ENCODE data around the gene CDK17.

Gene CDK17

DNA sequence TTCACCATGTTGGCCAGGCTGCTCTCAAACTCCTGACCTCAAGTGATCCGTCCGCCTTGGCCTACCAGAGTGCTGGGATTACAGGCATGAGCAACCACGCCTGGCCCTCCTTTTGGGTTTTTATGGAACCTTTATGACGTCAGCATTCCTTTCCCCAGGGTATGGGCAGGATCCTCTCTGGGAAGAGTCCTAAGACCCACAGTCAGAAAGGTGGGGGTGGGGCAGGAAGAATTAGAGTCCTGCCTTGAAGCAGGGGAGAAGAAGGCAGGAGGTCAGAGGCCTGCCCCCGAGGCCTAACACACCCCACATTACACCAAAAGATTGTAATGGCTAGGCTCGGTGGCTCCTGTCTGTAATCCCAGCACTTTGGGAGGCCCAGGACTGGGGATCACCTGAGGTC, 30.8 kb upstream of the CDK17 start:
- no peaks in the 10 kb centered on the region for H3K36me3 ChIP-seq (ENCODE audit: control insufficient read depth in 4 of 4, insufficient read depth in 4 of 4, low read length in 3 of 4)
- H3K27ac ChIP-seq (ENCODE audit: insufficient read depth in 1 of 2, low read depth in 1 of 2, low read length in 2 of 2, poor library complexity in 1 of 2, severe bottlenecking in 2 of 2) = no peak overlapping the region
- H3K27me3 ChIP-seq (replicated peaks in 2 of 5; ENCODE audit: control insufficient read depth in 4 of 5, insufficient read depth in 5 of 5, low read length in 4 of 5) = no peaks in the 10 kb centered on the region
- WGBS (ENCODE audit: insufficient coverage) = 92% methylated on average over 4 of the region's 6 CpGs
- ChIA-PET CTCF (interaction anchor here (1.0 to 1.3 kb wide), 3 partner anchors 11 to 86 kb away, joined by 3 to 6 read pairs (median 3); no protein-coding TSS in a partner anchor), POLR2A (no interaction called here)
- H3K9me3 ChIP-seq (ENCODE audit: control extremely low read depth in 1 of 5, control insufficient read depth in 4 of 5, insufficient read depth in 2 of 5, low read depth in 1 of 5, low read length in 4 of 5) = no peaks in the 10 kb centered on the region
- DNase-seq = no peak
- peaks cover 0 to 6% (median 3%) of the 10 kb centered on the region in 4 experiments for H3K4me1 ChIP-seq (ENCODE audit: control extremely low read depth in 1 of 4, control insufficient read depth in 4 of 4, insufficient read depth in 4 of 4, low read length in 3 of 4)
- no peak overlapping the region for H3K4me3 ChIP-seq (ENCODE audit: control insufficient read depth in 1 of 7, extremely low read depth in 1 of 7, insufficient read depth in 4 of 7, low read depth in 2 of 7, low read length in 6 of 7)

DNA sequence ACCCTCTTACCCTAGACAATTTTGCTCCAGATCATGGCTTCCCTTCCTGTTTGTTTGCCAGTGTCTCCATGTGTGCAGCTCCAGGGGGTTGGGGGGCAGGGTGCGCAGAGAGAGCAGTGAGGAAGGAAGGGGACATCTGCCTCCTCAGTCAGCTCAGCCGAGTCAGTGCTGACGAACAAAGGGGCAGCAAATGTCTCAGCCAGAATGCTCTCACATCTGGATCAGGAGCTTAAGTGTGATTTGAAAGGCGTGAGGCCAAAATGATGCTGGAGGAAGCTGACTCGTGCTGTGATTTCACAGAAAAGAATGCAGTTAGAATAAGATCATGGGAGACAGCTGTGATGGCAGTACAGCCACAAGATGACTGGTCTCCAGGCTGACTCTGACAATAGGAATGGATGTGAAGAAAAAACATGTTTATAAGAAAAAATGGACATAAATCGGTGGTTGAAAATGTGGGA, 27.1 kb upstream of the CDK17 start:
- DNase-seq = peak in 2 of 3 donors; percentile 42 to 60
- Histone ChIP-seq H3K27me3 (replicated peaks in 2 of 5; ENCODE audit: control insufficient read depth in 4 of 5, insufficient read depth in 5 of 5, low read length in 4 of 5) (no peaks in the 10 kb centered on the region), H3K9me3 (ENCODE audit: control extremely low read depth in 1 of 5, control insufficient read depth in 4 of 5, insufficient read depth in 2 of 5, low read depth in 1 of 5, low read length in 4 of 5) (no peaks in the 10 kb centered on the region), H3K4me1 (ENCODE audit: control extremely low read depth in 1 of 4, control insufficient read depth in 4 of 4, insufficient read depth in 4 of 4, low read length in 3 of 4) (peaks cover 0 to 2% (median 0%) of the 10 kb centered on the region in 4 experiments), H3K36me3 (ENCODE audit: control insufficient read depth in 4 of 4, insufficient read depth in 4 of 4, low read length in 3 of 4) (no peaks in the 10 kb centered on the region), H3K4me3 (ENCODE audit: control insufficient read depth in 1 of 7, extremely low read depth in 1 of 7, insufficient read depth in 4 of 7, low read depth in 2 of 7, low read length in 6 of 7) (no peak overlapping the region), H3K27ac (ENCODE audit: insufficient read depth in 1 of 2, low read depth in 1 of 2, low read length in 2 of 2, poor library complexity in 1 of 2, severe bottlenecking in 2 of 2) (no peak overlapping the region)
- 80% methylated on average over 6 of the region's 6 CpGs for WGBS (ENCODE audit: insufficient coverage)
- ChIA-PET POLR2A (no interaction called here), CTCF (interaction anchor here (0.6 kb wide), 1 partner anchor 47 kb away, joined by 4 read pairs; no protein-coding TSS in a partner anchor)

DNA sequence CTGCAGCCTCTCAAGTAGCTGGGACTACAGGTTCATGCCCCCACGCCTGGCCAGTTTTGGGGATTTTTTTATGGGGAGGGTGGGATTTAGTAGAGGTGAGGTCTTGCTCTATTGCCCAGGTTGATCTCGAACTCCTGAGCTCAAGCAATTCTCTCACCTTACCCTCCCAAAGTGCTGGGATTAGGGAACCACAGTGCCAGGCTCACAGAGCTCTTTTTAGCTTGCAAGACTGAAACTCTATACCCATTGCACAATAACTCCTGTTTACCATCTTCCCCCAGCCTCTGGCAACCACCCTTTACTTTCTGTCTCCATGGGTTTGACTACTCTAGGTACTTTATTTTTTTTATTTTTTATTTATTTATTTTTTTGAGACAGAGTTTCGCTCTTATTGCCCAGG, 25.7 kb upstream of the CDK17 start:
- ChIA-PET CTCF (interaction anchor here (0.6 to 2.0 kb wide), 3 partner anchors 11 to 36 kb away, joined by 3 to 4 read pairs (median 3); partner anchors contain the start of gene CDK17), POLR2A (interaction anchor here (0.6 to 1.0 kb wide), 2 partner anchors 20 to 58 kb away, joined by 3 read pairs; no protein-coding TSS in a partner anchor)
- no peaks in the 10 kb centered on the region for H3K27me3 ChIP-seq (replicated peaks in 2 of 5; ENCODE audit: control insufficient read depth in 4 of 5, insufficient read depth in 5 of 5, low read length in 4 of 5)
- no peak overlapping the region for H3K4me3 ChIP-seq (ENCODE audit: control insufficient read depth in 1 of 7, extremely low read depth in 1 of 7, insufficient read depth in 4 of 7, low read depth in 2 of 7, low read length in 6 of 7)
- no peak overlapping the region for H3K27ac ChIP-seq (ENCODE audit: insufficient read depth in 1 of 2, low read depth in 1 of 2, low read length in 2 of 2, poor library complexity in 1 of 2, severe bottlenecking in 2 of 2)
- H3K4me1 ChIP-seq (ENCODE audit: control extremely low read depth in 1 of 4, control insufficient read depth in 4 of 4, insufficient read depth in 4 of 4, low read length in 3 of 4) = peaks cover 0 to 7% (median 0%) of the 10 kb centered on the region in 4 experiments
- no peaks in the 10 kb centered on the region for H3K9me3 ChIP-seq (ENCODE audit: control extremely low read depth in 1 of 5, control insufficient read depth in 4 of 5, insufficient read depth in 2 of 5, low read depth in 1 of 5, low read length in 4 of 5)
- 100% methylated on average over 1 of the region's 3 CpGs for WGBS (ENCODE audit: insufficient coverage)
- H3K36me3 ChIP-seq (ENCODE audit: control insufficient read depth in 4 of 4, insufficient read depth in 4 of 4, low read length in 3 of 4) = no peaks in the 10 kb centered on the region
- DNase-seq = no peak

DNA sequence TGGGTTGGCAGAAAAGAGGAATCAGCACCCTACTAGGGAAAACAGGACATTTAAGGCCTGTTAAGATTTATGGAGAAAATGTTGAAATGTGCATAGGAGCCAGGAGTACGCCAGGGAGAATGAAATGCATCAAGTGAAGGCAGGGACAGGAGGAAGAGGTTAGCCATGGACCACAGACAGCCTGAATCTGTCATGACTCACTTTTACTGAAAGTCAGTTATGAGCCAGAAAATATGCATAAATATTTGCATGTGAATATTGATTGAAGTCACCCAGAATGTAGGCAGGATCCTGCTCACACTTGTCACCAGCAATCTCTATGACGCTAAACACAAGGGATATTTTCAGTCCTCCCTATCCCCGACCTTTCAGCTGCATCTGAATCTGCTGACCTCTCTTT, 25.1 kb upstream of the CDK17 start:
- POLR2A ChIA-PET = interaction anchor here (0.6 to 1.0 kb wide), 2 partner anchors 21 to 57 kb away, joined by 3 read pairs; no protein-coding TSS in a partner anchor
- no peaks in the 10 kb centered on the region for H3K9me3 ChIP-seq (ENCODE audit: control extremely low read depth in 1 of 5, control insufficient read depth in 4 of 5, insufficient read depth in 2 of 5, low read depth in 1 of 5, low read length in 4 of 5)
- 44% methylated on average over 2 of the region's 3 CpGs for WGBS (ENCODE audit: insufficient coverage)
- H3K36me3 ChIP-seq (ENCODE audit: control insufficient read depth in 4 of 4, insufficient read depth in 4 of 4, low read length in 3 of 4) = no peaks in the 10 kb centered on the region
- no peak overlapping the region for H3K27ac ChIP-seq (ENCODE audit: insufficient read depth in 1 of 2, low read depth in 1 of 2, low read length in 2 of 2, poor library complexity in 1 of 2, severe bottlenecking in 2 of 2)
- peak in 2 of 3 donors; percentile 49 to 68 for DNase-seq
- H3K27me3 ChIP-seq (replicated peaks in 2 of 5; ENCODE audit: control insufficient read depth in 4 of 5, insufficient read depth in 5 of 5, low read length in 4 of 5) = no peaks in the 10 kb centered on the region
- peaks cover 0 to 11% (median 0%) of the 10 kb centered on the region in 4 experiments for H3K4me1 ChIP-seq (ENCODE audit: control extremely low read depth in 1 of 4, control insufficient read depth in 4 of 4, insufficient read depth in 4 of 4, low read length in 3 of 4)
- CTCF ChIA-PET = interaction anchor here (2.0 kb wide), 1 partner anchor 25 kb away, joined by 4 read pairs; the partner anchor contains the start of gene CDK17
- no peak overlapping the region for H3K4me3 ChIP-seq (ENCODE audit: control insufficient read depth in 1 of 7, extremely low read depth in 1 of 7, insufficient read depth in 4 of 7, low read depth in 2 of 7, low read length in 6 of 7)

GRCh38 chr12:96424601-96425000, 24.4 kb upstream of the CDK17 start:
- ChIA-PET POLR2A (no interaction called here), CTCF (interaction anchor here (1.0 to 2.0 kb wide), 2 partner anchors 17 to 24 kb away, joined by 3 to 4 read pairs; partner anchors contain the start of gene CDK17)
- WGBS (ENCODE audit: insufficient coverage) = 80% methylated on average over 1 of the region's 3 CpGs
- H3K4me1 ChIP-seq (ENCODE audit: control extremely low read depth in 1 of 4, control insufficient read depth in 4 of 4, insufficient read depth in 4 of 4, low read length in 3 of 4) = peaks cover 0 to 11% (median 0%) of the 10 kb centered on the region in 4 experiments
- no peaks in the 10 kb centered on the region for H3K27me3 ChIP-seq (replicated peaks in 2 of 5; ENCODE audit: control insufficient read depth in 4 of 5, insufficient read depth in 5 of 5, low read length in 4 of 5)
- H3K27ac ChIP-seq (ENCODE audit: insufficient read depth in 1 of 2, low read depth in 1 of 2, low read length in 2 of 2, poor library complexity in 1 of 2, severe bottlenecking in 2 of 2) = no peak overlapping the region
- no peak for DNase-seq
- no peak overlapping the region for H3K4me3 ChIP-seq (ENCODE audit: control insufficient read depth in 1 of 7, extremely low read depth in 1 of 7, insufficient read depth in 4 of 7, low read depth in 2 of 7, low read length in 6 of 7)
- no peaks in the 10 kb centered on the region for H3K36me3 ChIP-seq (ENCODE audit: control insufficient read depth in 4 of 4, insufficient read depth in 4 of 4, low read length in 3 of 4)
- H3K9me3 ChIP-seq (ENCODE audit: control extremely low read depth in 1 of 5, control insufficient read depth in 4 of 5, insufficient read depth in 2 of 5, low read depth in 1 of 5, low read length in 4 of 5) = no peaks in the 10 kb centered on the region

- Histone ChIP-seq H3K27me3 (replicated peaks in 2 of 5; ENCODE audit: control insufficient read depth in 4 of 5, insufficient read depth in 5 of 5, low read length in 4 of 5) (no peaks in the 10 kb centered on the region), H3K27ac (ENCODE audit: insufficient read depth in 1 of 2, low read depth in 1 of 2, low read length in 2 of 2, poor library complexity in 1 of 2, severe bottlenecking in 2 of 2) (no peak overlapping the region), H3K4me1 (ENCODE audit: control extremely low read depth in 1 of 4, control insufficient read depth in 4 of 4, insufficient read depth in 4 of 4, low read length in 3 of 4) (peaks cover 0 to 11% (median 0%) of the 10 kb centered on the region in 4 experiments), H3K9me3 (ENCODE audit: control extremely low read depth in 1 of 5, control insufficient read depth in 4 of 5, insufficient read depth in 2 of 5, low read depth in 1 of 5, low read length in 4 of 5) (no peaks in the 10 kb centered on the region), H3K36me3 (ENCODE audit: control insufficient read depth in 4 of 4, insufficient read depth in 4 of 4, low read length in 3 of 4) (no peaks in the 10 kb centered on the region), H3K4me3 (ENCODE audit: control insufficient read depth in 1 of 7, extremely low read depth in 1 of 7, insufficient read depth in 4 of 7, low read depth in 2 of 7, low read length in 6 of 7) (no peak overlapping the region)
- ChIA-PET POLR2A (interaction anchor here (0.6 kb wide), 1 partner anchor 14 kb away, joined by 8 read pairs; no protein-coding TSS in a partner anchor), CTCF (interaction anchor here (1.2 kb wide), 1 partner anchor 23 kb away, joined by 3 read pairs; no protein-coding TSS in a partner anchor)
- DNase-seq = no peak
- WGBS (ENCODE audit: insufficient coverage) = no CpG with 5 or more reads among the region's 2 CpGs
Measured at GRCh38 chr12:96422192-96422591, 22.0 kb upstream of the CDK17 start.

GRCh38 chr12:96421014-96421413, 20.8 kb upstream of the CDK17 start:
- peak overlapping the region in 1 of 7 experiments; percentile 57 for H3K4me3 ChIP-seq (ENCODE audit: control insufficient read depth in 1 of 7, extremely low read depth in 1 of 7, insufficient read depth in 4 of 7, low read depth in 2 of 7, low read length in 6 of 7)
- CTCF ChIA-PET = interaction anchor here (1.0 to 2.5 kb wide), 2 partner anchors 9 to 25 kb away, joined by 4 to 6 read pairs; no protein-coding TSS in a partner anchor
- WGBS (ENCODE audit: insufficient coverage) = 70% methylated on average over 5 of the region's 6 CpGs

More at GRCh38 chr12:96421014-96421413, 20.8 kb upstream of the CDK17 start:
- Histone ChIP-seq H3K27ac (ENCODE audit: insufficient read depth in 1 of 2, low read depth in 1 of 2, low read length in 2 of 2, poor library complexity in 1 of 2, severe bottlenecking in 2 of 2) (no peak overlapping the region), H3K27me3 (replicated peaks in 2 of 5; ENCODE audit: control insufficient read depth in 4 of 5, insufficient read depth in 5 of 5, low read length in 4 of 5) (no peaks in the 10 kb centered on the region), H3K36me3 (ENCODE audit: control insufficient read depth in 4 of 4, insufficient read depth in 4 of 4, low read length in 3 of 4) (no peaks in the 10 kb centered on the region), H3K9me3 (ENCODE audit: control extremely low read depth in 1 of 5, control insufficient read depth in 4 of 5, insufficient read depth in 2 of 5, low read depth in 1 of 5, low read length in 4 of 5) (no peaks in the 10 kb centered on the region), H3K4me1 (ENCODE audit: control extremely low read depth in 1 of 4, control insufficient read depth in 4 of 4, insufficient read depth in 4 of 4, low read length in 3 of 4) (peaks cover 0 to 11% (median 0%) of the 10 kb centered on the region in 4 experiments)
- peak in 2 of 3 donors; percentile 18 to 39 for DNase-seq
- POLR2A ChIA-PET = no interaction called here

Measured in common myeloid progenitor, CD34-positive (primary cell).